Tibial nerve (tissue), 4 donors: ENCODE results near the gene DPH5.

Experiments used
- CTCF ChIP-seq, 5 experiments: fragments of 200-600 bp in 3 of 5; fragments of 450-650 bp in 2 of 5; sonication (generic) in 3 of 5; IDR thresholded peaks; one replicate each; pipeline ENCODE4 v1.5.1; 2016 to 2019; ENCODE audit warnings: antibody characterized with exemption in 5 of 5, mild to moderate bottlenecking in 3 of 5, moderate library complexity in 2 of 5
- EP300 ChIP-seq, 2 donors: sonication (generic); formaldehyde crosslinking; IDR thresholded peaks; one replicate each; pipeline ENCODE4 v1.6.1; 2017; ENCODE audit warnings: antibody characterized with exemption in 2 of 2, mild to moderate bottlenecking in 1 of 2
- POLR2A ChIP-seq, 2 donors: fragments of 450-650 bp; IDR thresholded peaks; one replicate each; pipeline ENCODE4 v1.6.1; 2017; ENCODE audit warnings: antibody characterized with exemption in 2 of 2, mild to moderate bottlenecking in 2 of 2, moderate library complexity in 2 of 2

DNA sequence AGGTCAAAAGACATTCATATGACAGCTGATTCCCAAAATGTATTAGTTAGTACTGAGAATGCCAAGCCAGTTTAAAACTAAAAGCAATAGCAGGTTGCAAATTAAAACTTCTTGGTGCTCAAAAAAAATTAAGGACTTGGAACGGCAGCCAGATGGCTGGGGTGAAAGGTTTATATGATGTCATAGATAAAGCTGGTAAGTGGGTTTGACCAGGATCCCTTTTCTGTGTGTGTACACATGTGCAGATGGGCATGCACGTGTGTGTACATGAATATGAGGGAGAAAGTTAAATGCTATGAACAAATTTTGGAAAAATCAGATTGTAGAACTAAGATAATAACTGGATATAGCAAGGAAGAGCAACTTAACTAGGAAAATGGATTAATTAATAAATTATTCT is 39.1 kb upstream of the DPH5 start:
- TF ChIP-seq POLR2A (IDR thresholded peaks at IDR 0.05): no peak
- no peak for TF ChIP-seq CTCF (IDR thresholded peaks at IDR 0.05)
- TF ChIP-seq EP300 (IDR thresholded peaks at IDR 0.05): no peak
